HepG2 (cell line): Measurements from ENCODE around the gene GABRB1. TPM values are rescaled to one million over a fixed set of nuclear protein-coding genes. Genes with fewer than 3 reads are reported as not detected.

Source experiments
- ATAC-seq: fragments of 200-7000 bp; cut with Tn5 transposase; 3 replicates; pipeline ENCODE4 v1.9.1; 2020; ENCODE audit warnings: mild to moderate bottlenecking, moderate library complexity
- BruUV-seq: library from RNA; stranded (reverse); fragments of 400-500 nt; replicated peaks from 2 replicates; lab custom pipeline; 2021; lab: Mats Ljungman, UMichigan
- CTCF ChIA-PET: fragments of 300-600 bp; formaldehyde crosslinking; extraction: SDS; loops from one replicate; lab custom pipeline; 2021; ENCODE audit warnings: low total read pairs, inconsistent platforms, low intra/inter-chr PET ratio; lab: Yijun Ruan, JAX
- POLR2A ChIA-PET: fragments of 350-600 bp; sonication (Branson Sonifier 250); formaldehyde crosslinking; loops from one replicate; lab custom pipeline; 2020; ENCODE audit warnings: antibody characterized with exemption, inconsistent platforms; lab: Yijun Ruan, JAX
- DNase-seq: peaks from one replicate; pipeline ENCODE4 v3.0.0-alpha.2; 2015; ENCODE audit warnings: low spot score
- FAIRE-seq: peaks from 3 replicates; lab custom pipeline; 2011; peaks lifted over from hg19 to GRCh38; lab: Jason Lieb, UNC
- H2AFZ ChIP-seq: one replicate; pipeline ENCODE4 v1.6.1; 2011; ENCODE audit warnings: low read length, inconsistent platforms
- H3K27ac ChIP-seq: fragments of 300-600 bp; 3 replicates; pipeline ENCODE4 v1.8.0; 2011; ENCODE audit warnings: mixed run types, mild to moderate bottlenecking, mixed read lengths, low read length, inconsistent platforms; ENCODE audit not compliant: insufficient read depth; ENCODE audit errors: extremely low read length
- H3K27me3 ChIP-seq, 2 experiments: fragments of 200-600 bp in 1 of 2; 2 replicates in 1 of 2; 3 replicates in 1 of 2; pipeline versions ENCODE4 v1.6.0 to v1.8.0; 2011; ENCODE audit warnings: low read length in 2 of 2, mild to moderate bottlenecking in 2 of 2, moderate library complexity in 2 of 2, inconsistent platforms in 1 of 2; ENCODE audit not compliant: insufficient read depth in 2 of 2, control insufficient read depth in 1 of 2
- H3K36me3 ChIP-seq, 2 experiments: fragments of 200-600 bp in 1 of 2; replicated peaks in 1 of 2; 2 replicates in 1 of 2; 3 replicates in 1 of 2; pipeline versions ENCODE4 v1.5.1 to v1.8.0; 2011; ENCODE audit warnings: low read length in 2 of 2, inconsistent platforms in 1 of 2; ENCODE audit not compliant: insufficient read depth in 2 of 2, control insufficient read depth in 1 of 2
- H3K4me1 ChIP-seq: 2 replicates; pipeline ENCODE4 v1.5.1; 2012; ENCODE audit warnings: low read length, inconsistent platforms; ENCODE audit not compliant: insufficient read depth
- H3K4me2 ChIP-seq: 2 replicates; pipeline ENCODE4 v1.6.0; 2011; ENCODE audit warnings: low read depth, low read length, inconsistent platforms
- H3K4me3 ChIP-seq, 3 experiments: fragments of 200-600 bp in 1 of 3; sonication (generic), shearing (Covaris generic) in 1 of 3; replicated peaks in 1 of 3; 2 replicates each; pipeline ENCODE4 v1.5.1; 2011 to 2016; ENCODE audit warnings: low read length in 3 of 3, inconsistent platforms in 2 of 3, low read depth in 2 of 3, mild to moderate bottlenecking in 2 of 3, control low read depth in 1 of 3, mixed read lengths in 1 of 3; ENCODE audit not compliant: insufficient read depth in 1 of 3
- H3K79me2 ChIP-seq: one replicate; pipeline ENCODE4 v1.6.1; 2011; ENCODE audit warnings: low read length, inconsistent platforms; ENCODE audit not compliant: insufficient read depth
- H3K9ac ChIP-seq: 2 replicates; pipeline ENCODE4 v1.6.0; 2011; ENCODE audit warnings: mild to moderate bottlenecking, low read depth, low read length, inconsistent platforms; ENCODE audit not compliant: insufficient read depth
- H3K9me3 ChIP-seq: 2 replicates; pipeline ENCODE4 v1.5.1; 2012; ENCODE audit warnings: mild to moderate bottlenecking, low read length
- H4K20me1 ChIP-seq: 2 replicates; pipeline ENCODE4 v1.6.0; 2011; ENCODE audit warnings: inconsistent platforms, mild to moderate bottlenecking, low read length, moderate library complexity; ENCODE audit not compliant: insufficient read depth
- ATAD3A ChIP-seq: sonication (generic); formaldehyde crosslinking; IDR thresholded peaks from 2 replicates; pipeline ENCODE4 v1.4.0; 2020; ENCODE audit warnings: missing genetic modification reagents
- GTF2F1 ChIP-seq: fragments of 150-350 bp; IDR thresholded peaks from 2 replicates; pipeline ENCODE4 v1.6.1; 2014; ENCODE audit warnings: low read length
- MAFG ChIP-seq: sonication (generic); formaldehyde crosslinking; IDR thresholded peaks from 2 replicates; pipeline ENCODE4 v1.5.1; 2020; ENCODE audit warnings: mild to moderate bottlenecking, missing genetic modification reagents
- MTA3 ChIP-seq: sonication (generic); formaldehyde crosslinking; IDR thresholded peaks from 2 replicates; pipeline ENCODE4 v1.4.0; 2020; ENCODE audit warnings: missing genetic modification reagents
- NCOA5 ChIP-seq: sonication (generic); formaldehyde crosslinking; IDR thresholded peaks from 2 replicates; pipeline ENCODE4 v1.4.0; 2020; ENCODE audit warnings: missing genetic modification reagents
- SIN3B ChIP-seq: fragments of 150-350 bp; IDR thresholded peaks from 2 replicates; pipeline ENCODE4 v1.6.1; 2014; ENCODE audit warnings: low read length
- STAG1 ChIP-seq: sonication (generic); formaldehyde crosslinking; IDR thresholded peaks from 2 replicates; pipeline ENCODE4 v1.4.0; 2020; ENCODE audit warnings: missing genetic modification reagents
- WGBS: methylation state at CpG from one replicate; pipeline ENCODE4 v1.1.6; 2017; ENCODE audit warnings: low lambda C conversion rate; 5-methylcytosine and 5-hydroxymethylcytosine counted together
- in situ Hi-C: cut with HindIII; loops from 2 replicates; pipeline ENCODE4 v1.10.0; 2017; ENCODE audit warnings: low pct_unique_long_range_greater_than_20kb; ENCODE audit not compliant: extremely low pct_ligation_motif_present
- intact Hi-C: fragments of 100-400 bp; cut with micrococcal nuclease; formaldehyde crosslinking; loops from one replicate; pipeline ENCODE4 v1.10.0; 2022; ENCODE audit not compliant: unreplicated experiment
- polyA plus RNA-seq, 8 experiments: library from polyadenylated mRNA; depleted of rRNA in 3 of 8; stranded (reverse) in 7 of 8; unstranded in 1 of 8; fragments of >200 nt; fragmentation: Illumina TruSeq in 4 of 8; extraction: Trizol in 4 of 8; gene quantifications; 2 replicates each; pipeline versions ENCODE4 v1.2.1 to v1.2.3, GENCODE V29; 2011 to 2016; ENCODE audit warnings: low read depth in 4 of 8, missing spikeins in 1 of 8, mixed read lengths in 1 of 8; ENCODE audit not compliant: insufficient read depth in 1 of 8
- total RNA-seq, 5 experiments: library from RNA; depleted of rRNA; stranded (reverse); fragments of >200 nt; fragmentation: Illumina TruSeq; extraction: Trizol; gene quantifications; 2 replicates each; pipeline ENCODE4 v1.2.3, GENCODE V29; 2016; ENCODE audit warnings: low read depth in 1 of 5
- TF ChIP-seq, protein P1 (sequence below): sonication (generic); formaldehyde crosslinking; IDR thresholded peaks from 2 replicates; pipeline ENCODE4 v1.8.1; 2023; ENCODE audit warnings: mild to moderate bottlenecking, missing genetic modification reagents
- TF ChIP-seq, protein P2 (sequence below): sonication (generic); formaldehyde crosslinking; IDR thresholded peaks from 2 replicates; pipeline ENCODE4; 2020; ENCODE audit warnings: missing genetic modification reagents, mild to moderate bottlenecking, borderline replicate concordance
- TF ChIP-seq, protein P3 (sequence below): sonication (generic); formaldehyde crosslinking; IDR thresholded peaks from 2 replicates; pipeline ENCODE4 v1.5.0; 2020; ENCODE audit warnings: mild to moderate bottlenecking, missing genetic modification reagents, moderate library complexity

Gene GABRB1
- total and polyA plus RNA-seq, 2 of the 13 experiments (the other 11 are each of a cell fraction or from before 2014, with no cell fraction given): not detected

DNA sequence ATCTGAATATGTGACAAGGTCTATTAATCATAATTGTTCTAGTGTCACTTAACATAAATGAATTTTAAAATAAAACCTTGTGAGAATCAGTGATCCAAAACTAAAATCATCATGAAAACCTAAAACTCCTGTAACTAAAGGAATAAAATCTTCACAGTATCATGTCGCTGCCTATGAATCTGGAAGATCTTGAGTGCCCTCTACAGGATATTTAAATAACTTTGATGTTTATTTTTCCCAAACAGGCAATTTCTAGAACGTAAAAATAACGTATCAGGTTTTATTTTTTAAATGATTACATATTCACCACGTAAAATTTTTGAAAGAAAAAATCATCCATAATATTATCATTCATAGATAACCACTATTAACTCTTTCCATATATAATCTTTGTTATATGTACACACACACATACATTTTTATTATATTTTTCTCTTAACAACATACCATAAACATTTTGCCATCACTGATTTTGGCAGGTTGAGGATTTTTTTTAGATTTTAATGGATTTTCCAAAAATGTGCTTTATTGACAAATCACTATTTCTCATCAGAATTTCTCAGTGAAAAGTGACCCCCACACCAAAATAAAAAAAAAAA, 352.6 kb downstream of the GABRB1 start:
- CTCF ChIA-PET: interaction anchor here (1.3 kb wide), 1 partner anchor 540 kb away, joined by 4 read pairs; no protein-coding TSS in a partner anchor
- H4K20me1 ChIP-seq: no peaks in the 10 kb centered on the region
- in situ Hi-C loops: loop anchor here (25.0 kb wide), 1 partner anchor 522 kb away; no protein-coding TSS in a partner anchor
- H3K27me3 ChIP-seq: no peaks in the 10 kb centered on the region
- intact Hi-C loops: loop anchor here (1.0 to 10.0 kb wide), 5 partner anchors 262 to 1057 kb away; partner anchors contain the start of gene GABRB1
- no peak for ATAC-seq
- no peak overlapping the region for H3K27ac ChIP-seq
- WGBS: 1% methylated on average over 4 of the region's 4 CpGs
- H2AFZ ChIP-seq: no peak overlapping the region
- no peaks in the 10 kb centered on the region for H3K79me2 ChIP-seq
- H3K4me1 ChIP-seq: no peaks in the 10 kb centered on the region
- no peak for TF ChIP-seq ATAD3A (CRISPR knock-in tag)
- no peak for TF ChIP-seq MTA3 (CRISPR knock-in tag)
- TF ChIP-seq SIN3B: no peak
- peak; percentile 49 for TF ChIP-seq STAG1 (CRISPR knock-in tag)
- TF ChIP-seq GTF2F1: no peak
- TF ChIP-seq, protein P1, sequence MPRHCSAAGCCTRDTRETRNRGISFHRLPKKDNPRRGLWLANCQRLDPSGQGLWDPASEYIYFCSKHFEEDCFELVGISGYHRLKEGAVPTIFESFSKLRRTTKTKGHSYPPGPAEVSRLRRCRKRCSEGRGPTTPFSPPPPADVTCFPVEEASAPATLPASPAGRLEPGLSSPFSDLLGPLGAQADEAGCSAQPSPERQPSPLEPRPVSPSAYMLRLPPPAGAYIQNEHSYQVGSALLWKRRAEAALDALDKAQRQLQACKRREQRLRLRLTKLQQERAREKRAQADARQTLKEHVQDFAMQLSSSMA: no peak
- TF ChIP-seq, protein P2, sequence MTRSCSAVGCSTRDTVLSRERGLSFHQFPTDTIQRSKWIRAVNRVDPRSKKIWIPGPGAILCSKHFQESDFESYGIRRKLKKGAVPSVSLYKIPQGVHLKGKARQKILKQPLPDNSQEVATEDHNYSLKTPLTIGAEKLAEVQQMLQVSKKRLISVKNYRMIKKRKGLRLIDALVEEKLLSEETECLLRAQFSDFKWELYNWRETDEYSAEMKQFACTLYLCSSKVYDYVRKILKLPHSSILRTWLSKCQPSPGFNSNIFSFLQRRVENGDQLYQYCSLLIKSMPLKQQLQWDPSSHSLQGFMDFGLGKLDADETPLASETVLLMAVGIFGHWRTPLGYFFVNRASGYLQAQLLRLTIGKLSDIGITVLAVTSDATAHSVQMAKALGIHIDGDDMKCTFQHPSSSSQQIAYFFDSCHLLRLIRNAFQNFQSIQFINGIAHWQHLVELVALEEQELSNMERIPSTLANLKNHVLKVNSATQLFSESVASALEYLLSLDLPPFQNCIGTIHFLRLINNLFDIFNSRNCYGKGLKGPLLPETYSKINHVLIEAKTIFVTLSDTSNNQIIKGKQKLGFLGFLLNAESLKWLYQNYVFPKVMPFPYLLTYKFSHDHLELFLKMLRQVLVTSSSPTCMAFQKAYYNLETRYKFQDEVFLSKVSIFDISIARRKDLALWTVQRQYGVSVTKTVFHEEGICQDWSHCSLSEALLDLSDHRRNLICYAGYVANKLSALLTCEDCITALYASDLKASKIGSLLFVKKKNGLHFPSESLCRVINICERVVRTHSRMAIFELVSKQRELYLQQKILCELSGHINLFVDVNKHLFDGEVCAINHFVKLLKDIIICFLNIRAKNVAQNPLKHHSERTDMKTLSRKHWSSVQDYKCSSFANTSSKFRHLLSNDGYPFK: no peak
- TF ChIP-seq, protein P3, sequence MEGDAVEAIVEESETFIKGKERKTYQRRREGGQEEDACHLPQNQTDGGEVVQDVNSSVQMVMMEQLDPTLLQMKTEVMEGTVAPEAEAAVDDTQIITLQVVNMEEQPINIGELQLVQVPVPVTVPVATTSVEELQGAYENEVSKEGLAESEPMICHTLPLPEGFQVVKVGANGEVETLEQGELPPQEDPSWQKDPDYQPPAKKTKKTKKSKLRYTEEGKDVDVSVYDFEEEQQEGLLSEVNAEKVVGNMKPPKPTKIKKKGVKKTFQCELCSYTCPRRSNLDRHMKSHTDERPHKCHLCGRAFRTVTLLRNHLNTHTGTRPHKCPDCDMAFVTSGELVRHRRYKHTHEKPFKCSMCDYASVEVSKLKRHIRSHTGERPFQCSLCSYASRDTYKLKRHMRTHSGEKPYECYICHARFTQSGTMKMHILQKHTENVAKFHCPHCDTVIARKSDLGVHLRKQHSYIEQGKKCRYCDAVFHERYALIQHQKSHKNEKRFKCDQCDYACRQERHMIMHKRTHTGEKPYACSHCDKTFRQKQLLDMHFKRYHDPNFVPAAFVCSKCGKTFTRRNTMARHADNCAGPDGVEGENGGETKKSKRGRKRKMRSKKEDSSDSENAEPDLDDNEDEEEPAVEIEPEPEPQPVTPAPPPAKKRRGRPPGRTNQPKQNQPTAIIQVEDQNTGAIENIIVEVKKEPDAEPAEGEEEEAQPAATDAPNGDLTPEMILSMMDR: peak; percentile 49
- no peak for TF ChIP-seq MAFG (CRISPR knock-in tag)
- TF ChIP-seq NCOA5 (CRISPR knock-in tag): no peak
- TF ChIP-seq, all 625 proteins: peak for 2
- Histone ChIP-seq H3K9me3 (no peaks in the 10 kb centered on the region), H3K4me3 (no peak overlapping the region), H3K4me2 (no peak overlapping the region), H3K36me3 (no peaks in the 10 kb centered on the region), H3K9ac (no peak overlapping the region)
- FAIRE-seq: no peak
- peak; percentile 7 for DNase-seq
- no TSS peak for BruUV-seq
- POLR2A ChIA-PET: no interaction called here
